ENCODE measurements around the gene BCAS4.

Gene BCAS4

DNA sequence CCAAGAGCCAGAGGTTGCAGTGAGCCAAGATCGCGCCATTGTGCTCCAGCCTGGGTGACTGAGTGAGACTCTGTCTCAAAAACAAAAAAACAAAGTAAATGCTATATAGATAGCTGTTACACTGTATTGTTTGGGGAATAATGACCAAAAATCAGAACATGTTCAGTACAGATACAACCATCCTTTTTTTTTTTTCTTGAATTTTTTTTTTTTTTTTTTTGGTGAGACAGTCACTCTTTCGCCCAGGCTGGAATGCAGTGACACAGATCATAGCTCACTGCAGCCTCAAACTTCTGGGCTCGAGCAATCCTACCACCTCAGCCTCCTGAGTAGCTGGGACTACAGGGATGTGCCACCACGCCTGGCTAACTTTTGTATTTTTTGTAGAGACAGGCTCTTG, 63.7 kb downstream of the BCAS4 start:
- no peak for DNase-seq

DNA sequence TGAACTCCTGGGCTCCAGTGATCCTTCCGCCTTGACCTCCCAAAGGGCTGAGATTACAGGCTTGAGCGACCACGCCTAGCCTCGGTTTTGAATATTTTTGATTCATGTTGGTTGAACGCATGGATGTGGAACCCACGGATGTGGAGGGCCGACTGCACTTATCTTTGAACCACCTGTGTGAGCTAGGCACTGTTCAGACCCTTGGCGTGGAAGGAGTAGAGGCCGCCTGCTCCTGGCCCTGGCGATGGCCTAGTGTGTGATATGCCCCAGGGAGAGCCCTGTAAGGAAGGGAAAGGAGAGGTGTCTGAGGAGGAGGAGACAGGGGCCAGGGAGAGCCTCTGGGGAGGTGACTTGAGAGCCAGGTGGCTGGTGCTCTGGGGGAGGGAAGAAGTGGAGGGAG, 64.3 kb downstream of the BCAS4 start:
- DNase-seq, result no peak

DNA sequence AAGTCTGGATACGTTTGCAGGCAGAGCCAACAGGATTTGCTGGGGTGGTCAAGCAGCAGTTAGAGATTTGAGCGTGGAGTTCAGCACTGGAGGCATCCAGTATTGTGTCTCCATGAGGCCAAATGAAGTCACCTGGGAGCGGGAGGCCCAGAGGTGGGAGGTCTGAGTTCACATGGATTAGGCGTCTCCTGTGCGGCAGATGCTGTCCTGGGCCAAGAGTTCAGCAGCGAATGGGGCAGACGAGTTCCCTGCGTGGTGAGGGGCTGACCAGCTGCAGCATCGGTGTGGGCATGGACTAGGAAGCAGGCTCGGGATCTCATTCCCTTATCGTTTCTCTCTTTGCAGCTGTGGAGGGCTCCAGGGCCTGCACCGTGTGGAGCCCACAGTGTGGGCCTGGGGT, 66.2 kb downstream of the BCAS4 start:
- no peak for DNase-seq

DNA sequence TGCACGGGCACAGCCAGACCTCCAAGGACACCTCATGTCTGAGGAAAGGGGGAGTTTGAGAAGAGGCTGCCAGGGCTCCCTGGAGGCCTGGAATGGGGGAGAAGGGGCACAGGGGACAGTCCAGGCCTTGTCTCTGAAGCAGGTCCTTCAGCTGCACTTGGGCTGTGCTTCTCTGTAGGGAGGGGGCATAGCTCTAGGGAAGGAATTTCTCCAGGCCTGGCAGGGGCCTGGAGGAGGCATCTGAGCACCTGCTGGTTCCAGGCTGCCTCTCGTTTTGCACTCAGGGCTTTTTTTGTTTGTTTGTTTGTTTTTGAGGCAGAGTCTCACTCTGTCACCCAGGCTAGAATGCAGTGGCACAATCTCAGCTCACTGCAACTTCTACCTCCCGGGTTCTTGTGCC, 67.7 kb downstream of the BCAS4 start:
- no peak for DNase-seq

GRCh38 chr20:50865114-50865513, 70.3 kb downstream of the BCAS4 start:
- no peak for DNase-seq

GRCh38 chr20:50865591-50865990, 70.7 kb downstream of the BCAS4 start:
- DNase-seq, result no peak

- DNase-seq, result no peak
These were observed 71.3 kb downstream of the BCAS4 start for GRCh38 chr20:50866036-50866685.

DNA sequence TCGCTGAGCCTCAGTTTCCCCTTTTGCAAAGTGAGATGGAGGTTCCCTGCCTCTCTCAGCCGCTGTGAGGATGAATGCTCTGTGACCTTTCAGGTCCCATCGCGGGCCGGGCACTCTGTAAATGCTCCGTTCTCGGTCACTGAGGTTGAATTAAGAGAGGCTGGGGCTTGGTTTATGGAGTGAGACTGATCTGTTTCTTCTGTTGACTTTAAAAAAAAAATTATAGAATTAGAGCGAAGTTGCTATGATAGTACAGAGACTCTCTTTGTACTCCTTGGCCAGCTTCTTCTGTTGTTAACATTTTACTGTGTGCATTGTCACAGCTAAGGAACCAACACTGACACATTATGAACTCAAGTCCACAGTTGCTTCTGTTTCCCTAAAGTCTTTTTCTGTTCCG, 72.0 kb downstream of the BCAS4 start:
- DNase-seq, result no peak

DNA sequence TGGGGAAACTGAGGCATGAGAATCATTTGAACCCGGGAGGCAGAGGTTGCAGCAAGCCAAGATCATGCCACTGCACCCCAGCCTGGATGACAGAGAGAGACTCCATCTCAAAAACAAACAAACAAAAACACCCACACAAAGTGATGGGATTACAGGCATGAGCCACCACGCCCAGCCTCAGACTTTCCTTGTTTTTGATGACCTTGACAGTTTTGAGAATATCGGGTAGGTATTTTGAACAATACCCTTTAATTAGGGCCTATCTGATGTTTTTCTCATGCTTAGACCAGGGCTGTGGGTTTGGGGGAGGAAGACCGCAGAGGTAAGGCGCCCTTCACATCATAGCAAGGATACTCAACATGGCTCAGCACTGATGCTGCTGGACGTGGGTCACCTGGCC, 72.9 kb downstream of the BCAS4 start:
- DNase-seq, result no peak

GRCh38 chr20:50868509-50869495, 73.9 kb downstream of the BCAS4 start:
- DNase-seq, result no peak

GRCh38 chr20:50870561-50871161, 75.8 kb downstream of the BCAS4 start:
- no peak for DNase-seq

- DNase-seq, result no peak
These were observed 77.9 kb downstream of the BCAS4 start for GRCh38 chr20:50872560-50873425.

- no peak for DNase-seq
These were observed 78.7 kb downstream of the BCAS4 start for GRCh38 chr20:50873585-50873984.

DNA sequence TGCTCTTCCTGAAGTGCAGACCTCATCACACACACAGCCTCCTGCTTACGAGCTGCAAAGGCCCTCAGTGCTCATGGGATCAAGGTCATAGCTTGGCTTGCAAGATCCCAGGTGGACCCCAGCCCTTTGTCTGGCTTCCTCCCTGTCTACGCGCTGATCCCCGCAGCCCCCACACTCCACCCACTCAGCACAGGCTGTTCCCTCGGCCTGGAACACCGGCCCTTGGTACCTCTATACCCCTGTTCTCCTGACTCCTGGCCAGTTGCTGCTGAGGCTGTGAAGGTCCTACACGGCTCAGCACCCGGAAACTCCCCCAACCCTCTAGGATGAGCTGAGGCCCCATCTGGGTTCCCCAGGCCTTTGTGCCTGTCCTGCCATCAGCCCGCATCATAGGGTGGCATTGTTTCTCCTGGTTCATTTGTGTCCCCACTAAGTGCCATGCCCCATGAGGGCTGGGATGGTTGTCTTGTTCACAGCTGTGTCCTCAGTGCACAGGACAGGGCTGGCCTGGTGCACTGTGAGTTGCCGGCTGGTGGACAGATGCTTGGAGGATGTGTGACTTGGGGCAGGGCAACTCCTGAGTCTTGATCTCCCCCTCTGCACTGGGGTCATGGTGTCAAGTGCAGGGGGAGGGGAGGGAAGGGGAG, 79.4 kb downstream of the BCAS4 start:
- DNase-seq, result no peak

DNA sequence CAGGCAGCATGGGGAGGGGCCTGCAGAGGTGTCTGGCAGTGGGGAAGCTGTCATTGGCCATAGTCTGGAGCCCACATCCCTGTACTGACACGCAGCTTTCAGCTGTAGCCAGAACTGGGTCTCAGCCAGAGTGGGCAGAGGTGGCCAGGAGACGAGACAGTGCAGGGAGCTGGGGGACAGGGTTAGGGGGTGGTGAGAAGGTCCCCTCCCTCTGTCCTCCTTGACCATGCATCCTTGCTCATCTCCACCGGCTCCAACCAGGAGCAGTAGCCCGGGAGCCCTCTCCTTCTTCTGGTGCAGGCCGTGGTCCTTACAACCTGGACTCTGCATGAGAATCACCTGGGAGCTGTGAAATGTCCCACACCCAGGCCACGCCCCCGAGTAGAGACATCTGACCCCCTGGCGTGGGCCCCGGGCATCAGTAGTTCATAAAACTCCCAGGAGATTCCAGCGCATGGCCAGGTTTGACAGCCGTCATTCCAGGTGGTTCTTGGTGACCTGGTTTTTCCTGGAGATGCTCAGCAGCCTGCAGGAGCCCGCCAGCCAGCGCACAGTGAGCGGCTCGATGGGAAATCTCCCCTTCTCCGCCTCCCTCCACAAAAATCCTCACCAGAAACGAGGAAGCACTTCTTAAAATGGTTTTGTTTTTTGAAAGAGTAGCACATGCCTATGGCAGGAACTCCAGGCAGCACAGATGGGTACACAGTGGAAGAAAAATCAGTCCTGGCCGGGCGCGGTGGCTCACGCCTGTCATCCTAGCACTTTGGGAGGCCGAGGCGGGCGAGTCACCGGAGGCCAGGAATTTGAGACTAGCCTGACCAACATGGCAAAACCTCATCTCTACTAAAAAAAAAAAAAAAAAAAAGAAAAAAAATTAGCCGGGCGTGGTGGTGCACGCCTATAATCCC, 80.2 kb downstream of the BCAS4 start:
- no peak for DNase-seq

- no peak for DNase-seq
These were observed 81.3 kb downstream of the BCAS4 start for GRCh38 chr20:50876063-50876685.

DNA sequence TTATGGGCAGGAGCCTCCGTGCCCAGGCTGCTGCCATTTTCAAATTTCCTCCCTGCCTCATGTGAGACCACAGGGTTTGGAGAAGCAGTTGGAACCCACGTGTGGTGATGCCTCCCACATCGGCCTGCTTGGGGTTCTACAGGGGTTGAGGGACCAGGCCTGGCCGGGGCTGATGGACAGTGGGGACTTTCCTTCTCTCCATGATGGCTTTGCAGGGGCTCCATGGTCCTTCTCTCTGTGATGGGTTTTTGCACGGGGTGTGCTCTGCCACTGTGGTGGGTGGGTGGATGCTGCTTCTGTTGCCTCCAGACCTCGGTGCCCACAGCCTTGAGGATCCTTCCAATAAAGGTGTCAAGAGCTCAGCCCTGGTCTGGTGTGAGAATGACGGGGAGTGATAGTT, 82.0 kb downstream of the BCAS4 start:
- no peak for DNase-seq

GRCh38 chr20:50877232-50877743, 82.4 kb downstream of the BCAS4 start:
- no peak for DNase-seq

DNA sequence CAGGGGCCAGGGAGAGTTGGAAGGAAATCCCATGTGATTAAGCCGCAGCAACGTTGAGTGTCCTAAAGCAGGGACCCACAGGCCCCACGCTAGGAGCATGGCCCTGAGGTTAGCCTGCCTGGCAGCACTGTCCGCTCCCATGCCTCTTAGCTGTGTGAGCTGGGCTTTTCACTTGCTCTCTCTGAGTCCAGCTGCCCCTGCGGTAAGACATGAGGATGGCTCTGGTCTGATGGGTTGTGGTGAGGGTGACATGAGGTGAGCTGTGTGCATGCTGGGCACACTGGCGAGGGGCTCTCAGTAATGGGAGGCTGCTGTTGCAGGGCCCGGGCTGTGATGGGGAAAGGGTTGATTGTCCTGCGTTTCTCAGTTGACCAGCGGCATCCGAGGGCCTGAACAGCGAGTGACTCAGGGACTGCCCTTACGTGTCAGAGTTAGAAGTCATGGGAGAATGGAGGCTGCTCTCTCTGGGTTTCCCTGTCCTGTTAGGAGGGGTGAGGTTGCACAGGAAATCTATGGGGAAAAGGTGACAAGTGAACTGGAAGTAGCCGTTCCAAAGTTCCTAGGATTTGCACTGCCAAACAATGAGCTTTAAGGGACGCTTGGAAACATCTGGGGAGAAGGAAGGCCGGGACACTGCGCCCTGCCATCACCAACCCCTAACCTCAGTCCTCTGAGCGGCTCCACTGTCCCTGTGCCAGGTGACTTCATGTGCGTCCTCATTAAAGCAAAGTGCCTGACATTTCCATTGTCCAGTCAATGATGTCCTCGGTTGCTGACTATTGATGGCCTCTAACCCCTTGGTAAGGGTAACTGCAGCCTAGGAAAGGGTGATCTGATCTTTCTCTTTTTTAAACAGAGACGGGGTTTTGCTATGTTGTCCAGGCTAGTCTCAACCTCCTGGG, 85.0 kb downstream of the BCAS4 start:
- DNase-seq, result no peak
